DND-41 (cell line): ENCODE results near the gene PGM1.

Experiments used
- ATAC-seq: fragments of 200-7000 bp; cut with Tn5 transposase; 3 replicates; pipeline ENCODE4 v1.9.1; 2021; ENCODE audit warnings: low read depth; ENCODE audit not compliant: insufficient read depth
- DNase-seq: peaks from one replicate; pipeline ENCODE4 v3.0.0-alpha.2; 2020
- H2AFZ ChIP-seq: 2 replicates; pipeline ENCODE4 v1.6.0; 2012; ENCODE audit warnings: low read depth, low read length
- H3K27ac ChIP-seq: 2 replicates; pipeline ENCODE4 v1.5.1; 2012; ENCODE audit warnings: low read length, inconsistent platforms
- H3K27me3 ChIP-seq: fragments of 200-600 bp; sonication (generic); 2 replicates; pipeline ENCODE4 v1.6.0; 2012; ENCODE audit warnings: low read length, mild to moderate bottlenecking, inconsistent platforms; ENCODE audit not compliant: insufficient read depth, poor library complexity
- H3K36me3 ChIP-seq: 2 replicates; pipeline ENCODE4 v1.5.1; 2012; ENCODE audit warnings: low read length, inconsistent platforms; ENCODE audit not compliant: insufficient read depth
- H3K4me1 ChIP-seq: 2 replicates; pipeline ENCODE4 v1.5.1; 2012; ENCODE audit warnings: mild to moderate bottlenecking, low read length; ENCODE audit not compliant: insufficient read depth
- H3K4me2 ChIP-seq: 2 replicates; pipeline ENCODE4 v1.6.0; 2012; ENCODE audit warnings: mild to moderate bottlenecking, moderate library complexity, low read length, inconsistent platforms; ENCODE audit not compliant: insufficient read depth
- H3K4me3 ChIP-seq, 2 experiments: fragments of 200-600 bp in 1 of 2; shearing (Covaris generic) in 1 of 2; 2 replicates each; pipeline ENCODE4 v1.5.1; 2012 to 2016; ENCODE audit warnings: inconsistent platforms in 2 of 2, low read length in 2 of 2, mild to moderate bottlenecking in 2 of 2, low read depth in 1 of 2, moderate library complexity in 1 of 2
- H3K79me2 ChIP-seq: 2 replicates; pipeline ENCODE4 v1.6.0; 2012; ENCODE audit warnings: low read length, inconsistent platforms; ENCODE audit not compliant: insufficient read depth
- H3K9ac ChIP-seq: 2 replicates; pipeline ENCODE4 v1.6.0; 2012; ENCODE audit warnings: low read depth, mild to moderate bottlenecking, inconsistent platforms, low read length, moderate library complexity
- H3K9me3 ChIP-seq: 2 replicates; pipeline ENCODE4 v1.5.1; 2012; ENCODE audit warnings: low read length, moderate library complexity, mild to moderate bottlenecking, inconsistent platforms; ENCODE audit not compliant: insufficient read depth, severe bottlenecking
- H4K20me1 ChIP-seq: 2 replicates; pipeline ENCODE4 v1.6.0; 2012; ENCODE audit warnings: low read length; ENCODE audit not compliant: insufficient read depth
- CTCF ChIP-seq: IDR thresholded peaks from 2 replicates; pipeline ENCODE4 v1.5.1; 2012; ENCODE audit warnings: borderline replicate concordance, low read length, moderate library complexity, mild to moderate bottlenecking; ENCODE audit not compliant: poor library complexity, severe bottlenecking; ENCODE audit errors: extremely low read depth
- EZH2 ChIP-seq: IDR thresholded peaks from 3 replicates; pipeline ENCODE4 v1.6.1; 2012; ENCODE audit warnings: borderline replicate concordance, low read depth, mild to moderate bottlenecking, moderate library complexity, low read length, inconsistent platforms; ENCODE audit not compliant: severe bottlenecking

PGM1 gene

GRCh38 chr1:63630238-63630637 is 37.0 kb downstream of the PGM1 start:
- ATAC-seq (no peak), DNase-seq (no peak)
- Histone ChIP-seq H3K27ac (no peak overlapping the region), H3K4me1 (no peaks in the 10 kb centered on the region), H3K4me3 (no peak overlapping the region), H2AFZ (no peak overlapping the region), H4K20me1 (0 out of 2 replicates have a peak, but pooled peaks cover 2% of the 10 kb centered on the region), H3K9ac (no peak overlapping the region), H3K79me2 (no peaks in the 10 kb centered on the region), H3K4me2 (no peak overlapping the region), H3K27me3 (no peaks in the 10 kb centered on the region), H3K9me3 (no peaks in the 10 kb centered on the region), H3K36me3 (peaks cover 32% of the 10 kb centered on the region)
- TF ChIP-seq EZH2 (no peak), CTCF (no peak)

- Histone ChIP-seq H4K20me1 (0 out of 2 replicates have a peak, but pooled peaks cover 2% of the 10 kb centered on the region), H3K4me2 (no peak overlapping the region), H3K9me3 (no peaks in the 10 kb centered on the region), H3K9ac (no peak overlapping the region), H2AFZ (no peak overlapping the region), H3K36me3 (peaks cover 32% of the 10 kb centered on the region), H3K4me1 (no peaks in the 10 kb centered on the region), H3K79me2 (no peaks in the 10 kb centered on the region), H3K27me3 (no peaks in the 10 kb centered on the region), H3K4me3 (no peak overlapping the region), H3K27ac (no peak overlapping the region)
- no peak for ATAC-seq
- no peak for DNase-seq
- TF ChIP-seq EZH2 (no peak), CTCF (no peak)
Observed at GRCh38 chr1:63630666-63631065, 37.5 kb downstream of the PGM1 start.

GRCh38 chr1:63632110-63632509 is 38.9 kb downstream of the PGM1 start:
- Histone ChIP-seq H3K4me2 (no peak overlapping the region), H3K4me3 (no peak overlapping the region), H2AFZ (no peak overlapping the region), H3K27ac (no peak overlapping the region), H3K4me1 (no peaks in the 10 kb centered on the region), H3K27me3 (no peaks in the 10 kb centered on the region), H3K9ac (no peak overlapping the region), H3K36me3 (peaks cover 41% of the 10 kb centered on the region), H4K20me1 (0 out of 2 replicates have a peak, but pooled peaks cover 2% of the 10 kb centered on the region), H3K79me2 (no peaks in the 10 kb centered on the region), H3K9me3 (no peaks in the 10 kb centered on the region)
- ATAC-seq: no peak
- TF ChIP-seq CTCF (no peak), EZH2 (no peak)
- DNase-seq: no peak

- no peak overlapping the region for H3K9ac ChIP-seq
- no peak for ATAC-seq
- no peak overlapping the region for H3K4me3 ChIP-seq
- H4K20me1 ChIP-seq: no peaks in the 10 kb centered on the region
- no peak overlapping the region for H2AFZ ChIP-seq
- no peaks in the 10 kb centered on the region for H3K27me3 ChIP-seq
- TF ChIP-seq CTCF (no peak), EZH2 (no peak)
- H3K27ac ChIP-seq: no peak overlapping the region
- DNase-seq: no peak
- no peak overlapping the region for H3K4me2 ChIP-seq
- no peaks in the 10 kb centered on the region for H3K4me1 ChIP-seq
- no peaks in the 10 kb centered on the region for H3K9me3 ChIP-seq
- H3K79me2 ChIP-seq: no peaks in the 10 kb centered on the region
- H3K36me3 ChIP-seq: peaks cover 46% of the 10 kb centered on the region
Observed at GRCh38 chr1:63633281-63633680, 40.1 kb downstream of the PGM1 start.
